HEK293 (cell line): ENCODE measurements around the gene EIPR1.

ENCODE experiments used
- CTCF ChIP-seq: fragments of 450-650 bp; formaldehyde crosslinking; IDR thresholded peaks from 2 replicates; pipeline ENCODE4 v1.5.1; 2016; ENCODE audit warnings: missing biosample characterization, missing genetic modification characterization
- REST ChIP-seq: fragments of 450-650 bp; formaldehyde crosslinking; IDR thresholded peaks from 2 replicates; pipeline ENCODE4 v1.5.1; 2016; ENCODE audit warnings: missing biosample characterization, missing genetic modification characterization
- SCRT2 ChIP-seq: fragments of 450-650 bp; formaldehyde crosslinking; IDR thresholded peaks from 2 replicates; pipeline ENCODE4 v1.5.1; 2016; ENCODE audit warnings: missing biosample characterization, missing genetic modification characterization
- SETDB1 ChIP-seq: IDR thresholded peaks from one replicate; pipeline ENCODE4 v1.6.1; 2017; ENCODE audit warnings: mild to moderate bottlenecking, low read length, moderate library complexity, mixed read lengths; ENCODE audit not compliant: insufficient read length
- ZBTB10 ChIP-seq: fragments of 450-650 bp; formaldehyde crosslinking; IDR thresholded peaks from 2 replicates; pipeline ENCODE4 v1.5.1; 2016; ENCODE audit warnings: missing biosample characterization, missing genetic modification characterization
- ZBTB8A ChIP-seq: fragments of 450-650 bp; formaldehyde crosslinking; IDR thresholded peaks from 2 replicates; pipeline ENCODE4 v1.5.1; 2016; ENCODE audit warnings: missing biosample characterization, missing genetic modification characterization
- ZNF19 ChIP-seq: fragments of 450-650 bp; formaldehyde crosslinking; IDR thresholded peaks from 2 replicates; pipeline ENCODE4; 2016; ENCODE audit warnings: missing biosample characterization, missing genetic modification characterization, low read depth
- ZNF24 ChIP-seq: fragments of 450-650 bp; formaldehyde crosslinking; IDR thresholded peaks from 2 replicates; pipeline ENCODE4 v1.5.1; 2016; ENCODE audit warnings: missing biosample characterization, missing genetic modification characterization
- ZNF561 ChIP-seq: fragments of 450-650 bp; IDR thresholded peaks from 2 replicates; pipeline ENCODE4 v1.5.1; 2018; ENCODE audit warnings: missing biosample characterization, missing genetic modification characterization, borderline replicate concordance
- ZNF600 ChIP-seq: fragments of 450-650 bp; formaldehyde crosslinking; IDR thresholded peaks from 2 replicates; pipeline ENCODE4 v1.5.1; 2016; ENCODE audit warnings: missing biosample characterization, missing genetic modification characterization

- TF ChIP-seq CTCF (tag by site-specific recombination) (no peak), ZNF561 (tag by site-specific recombination) (no peak), ZNF24 (no peak), ZBTB8A (no peak), ZNF600 (tag by site-specific recombination) (no peak), ZNF19 (tag by site-specific recombination) (no peak), ZBTB10 (tag by site-specific recombination) (no peak), REST (no peak), SETDB1 (no peak), SCRT2 (no peak)
Observed at GRCh38 chr2:3248754-3249475, 128.7 kb downstream of the EIPR1 start.
